ENCODE data around the gene RAVER1.
"Not testable (repeated sequence)": the region's sequence is repeated elsewhere in the genome, so short reads cannot be mapped to it uniquely, and the experiment has no call there.

- TF ChIP-seq CTCF, POLR2A (IDR thresholded peaks at IDR 0.05): not testable (repeated sequence)
Observed at GRCh38 chr19:10336725-10337124, 3.4 kb upstream of the RAVER1 start.

Measured in uterus (tissue), 2 donors.